Endometrium (tissue), 2 donors: ENCODE results near the gene BDP1.
"Not testable (repeated sequence)": the region's sequence is repeated elsewhere in the genome, so short reads cannot be mapped to it uniquely, and the experiment has no call there.

Source experiments
- FAIRE-seq: peaks from 2 replicates; lab custom pipeline; 2012; peaks lifted over from hg19 to GRCh38; lab: Jason Lieb, UNC
- donor health status: control.
- donor health status: control.

BDP1 gene, protein sequence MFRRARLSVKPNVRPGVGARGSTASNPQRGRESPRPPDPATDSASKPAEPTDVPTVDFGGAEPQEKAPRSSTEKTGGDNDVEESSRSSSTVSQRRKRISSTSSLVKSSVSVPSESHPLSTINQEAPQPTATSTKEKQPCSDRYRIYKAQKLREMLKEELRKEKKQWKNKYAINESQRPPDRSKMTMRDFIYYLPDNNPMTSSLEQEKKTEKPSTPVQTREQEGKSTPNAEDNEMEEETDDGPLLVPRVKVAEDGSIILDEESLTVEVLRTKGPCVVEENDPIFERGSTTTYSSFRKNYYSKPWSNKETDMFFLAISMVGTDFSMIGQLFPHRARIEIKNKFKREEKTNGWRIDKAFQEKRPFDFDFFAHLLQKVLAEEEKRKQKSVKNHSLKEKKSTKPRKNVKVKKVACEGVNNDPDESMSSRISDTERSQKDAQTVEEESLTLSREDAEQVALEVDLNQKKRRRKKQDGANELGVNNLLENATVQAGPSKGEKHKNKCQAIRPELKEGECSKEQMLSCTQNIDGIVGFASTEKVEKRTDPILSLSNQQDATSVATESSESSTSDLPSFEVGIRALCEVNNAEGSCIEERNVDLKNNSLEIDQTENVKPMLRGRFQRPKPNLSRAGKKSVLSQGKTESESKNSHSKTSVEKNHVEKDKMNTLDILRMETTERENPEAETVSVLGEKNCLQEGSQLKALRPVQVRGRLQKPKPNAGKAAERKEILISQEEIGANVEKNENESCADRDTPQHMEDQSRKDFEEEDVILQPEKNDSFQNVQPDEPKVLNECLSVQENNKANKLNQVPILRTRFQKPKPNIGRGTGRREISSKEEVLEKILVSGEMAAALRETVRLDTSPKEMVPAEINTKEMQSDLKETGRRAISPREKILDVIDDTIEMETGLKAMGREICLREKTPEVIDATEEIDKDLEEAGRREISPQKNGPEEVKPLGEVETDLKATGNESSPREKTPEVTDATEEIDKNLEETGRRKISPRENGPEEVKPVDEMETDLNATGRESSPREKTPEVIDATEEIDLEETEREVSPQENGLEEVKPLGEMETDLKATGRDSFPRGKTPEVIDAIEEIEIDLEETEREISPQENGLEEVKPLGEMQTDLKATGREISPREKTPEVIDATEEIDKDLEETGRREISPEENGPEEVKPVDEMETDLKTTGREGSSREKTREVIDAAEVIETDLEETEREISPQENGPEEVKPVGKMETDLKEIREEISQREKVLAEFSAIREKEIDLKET (N-terminal part only)

GRCh38 chr5:71455427-71456361 is at the start of gene BDP1:
Gene BDP1, plus strand, starts transcription at chr5:71455651. Its CDS starts 227 bp downstream, at chr5:71455878.
- FAIRE-seq = peak; percentile 79

- not testable (repeated sequence) for FAIRE-seq
Observed at GRCh38 chr5:71410088-71410487, 45.4 kb upstream of the BDP1 start.

DNA sequence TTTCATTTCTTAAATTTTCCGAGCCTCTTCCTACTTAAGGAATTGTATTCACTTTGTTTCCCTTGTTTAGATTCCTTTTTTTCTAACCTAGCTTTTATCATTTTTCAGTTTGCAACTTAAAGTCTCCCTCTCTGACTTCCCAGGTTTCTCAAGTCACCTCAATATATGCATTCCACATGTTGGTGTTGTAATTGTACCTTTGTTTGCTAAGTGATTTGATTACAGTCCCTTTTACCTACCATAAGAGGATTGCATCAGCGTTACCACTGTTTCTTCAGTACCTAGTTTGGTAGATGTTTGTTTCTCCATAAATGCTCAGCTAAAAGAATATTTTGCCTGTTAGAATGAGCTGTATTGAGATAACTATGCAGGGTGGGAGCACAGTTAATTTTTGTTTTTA is 39.8 kb upstream of the BDP1 start:
- not testable (repeated sequence) for FAIRE-seq

GRCh38 chr5:71418026-71418425 is 37.4 kb upstream of the BDP1 start:
- not testable (repeated sequence) for FAIRE-seq

GRCh38 chr5:71421278-71421677 is 34.2 kb upstream of the BDP1 start:
- FAIRE-seq = not testable (repeated sequence)

DNA sequence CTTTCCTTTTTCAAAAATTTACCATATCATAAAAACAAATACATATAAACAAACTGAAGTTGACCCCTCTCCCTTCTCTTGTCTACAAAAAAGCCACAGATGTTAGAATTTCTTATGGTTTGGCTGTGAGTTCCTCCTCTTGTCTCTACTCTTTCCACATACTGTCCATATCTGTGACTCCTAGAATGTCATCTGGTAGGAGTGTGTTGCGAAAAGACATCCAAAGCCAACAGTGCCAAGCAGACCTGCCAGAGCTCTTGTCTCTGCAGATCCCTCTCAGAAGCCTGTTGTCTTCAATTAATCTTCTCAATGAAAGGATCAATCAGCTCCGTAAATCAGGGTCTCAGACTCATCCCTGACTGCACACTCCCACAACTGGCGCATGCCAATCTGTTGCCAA is 31.6 kb upstream of the BDP1 start:
- not testable (repeated sequence) for FAIRE-seq

- not testable (repeated sequence) for FAIRE-seq
Observed at GRCh38 chr5:71426686-71427474, 28.6 kb upstream of the BDP1 start.

GRCh38 chr5:71432410-71432809 is 23.0 kb upstream of the BDP1 start:
- not testable (repeated sequence) for FAIRE-seq

GRCh38 chr5:71434825-71435224 is 20.6 kb upstream of the BDP1 start:
- not testable (repeated sequence) for FAIRE-seq

DNA sequence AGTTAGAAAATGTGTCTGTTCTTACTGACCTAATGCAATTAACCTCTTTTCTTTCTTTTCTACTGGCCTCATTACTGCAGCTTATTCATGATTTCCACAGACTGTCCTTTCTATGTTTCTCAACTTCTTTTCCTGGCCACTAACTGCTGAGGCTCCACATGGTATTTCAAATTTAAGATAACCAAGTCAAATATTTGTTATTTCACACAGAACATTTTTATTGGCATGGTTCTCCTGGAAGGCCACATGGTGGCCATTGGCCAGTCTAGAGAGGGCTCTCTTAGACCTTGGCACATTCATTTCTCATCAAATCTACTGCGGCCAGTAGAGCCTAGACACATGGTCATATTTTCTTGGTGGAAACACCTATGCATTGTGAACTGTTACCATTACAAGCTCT is 13.9 kb upstream of the BDP1 start:
- not testable (repeated sequence) for FAIRE-seq

GRCh38 chr5:71443891-71444290 is 11.6 kb upstream of the BDP1 start:
- not testable (repeated sequence) for FAIRE-seq

GRCh38 chr5:71445015-71445414 is 10.4 kb upstream of the BDP1 start:
- not testable (repeated sequence) for FAIRE-seq

DNA sequence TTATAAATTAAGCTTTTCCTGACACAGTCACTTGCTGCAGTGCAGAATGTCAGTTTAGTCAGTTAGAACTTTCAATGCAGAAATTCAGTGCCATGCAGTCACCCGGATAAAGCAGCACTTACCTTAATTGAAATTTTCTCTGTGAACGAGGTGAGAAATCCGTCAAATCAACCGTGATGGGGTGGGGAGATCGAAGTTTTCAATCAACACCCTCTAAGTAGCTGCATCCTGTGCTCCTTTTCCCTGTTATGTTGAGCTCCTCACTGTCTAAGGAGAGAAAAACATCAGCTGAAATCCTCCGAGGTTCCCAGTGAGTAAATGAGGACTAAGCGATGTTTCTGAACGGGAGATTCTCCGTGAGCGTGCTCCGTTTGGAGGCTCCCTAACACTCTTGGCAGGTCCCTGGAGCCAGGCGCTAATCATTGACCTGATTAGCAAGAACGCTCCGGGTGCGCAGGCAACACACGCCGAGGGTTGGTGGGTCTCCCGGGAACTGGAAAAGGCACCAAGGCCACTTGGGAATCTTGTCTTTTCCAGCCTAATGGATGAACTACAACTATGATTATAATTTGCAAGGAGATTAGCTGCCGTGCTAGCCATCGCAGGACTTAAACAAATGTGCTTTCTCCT is 9.8 kb upstream of the BDP1 start:
- not testable (repeated sequence) for FAIRE-seq

DNA sequence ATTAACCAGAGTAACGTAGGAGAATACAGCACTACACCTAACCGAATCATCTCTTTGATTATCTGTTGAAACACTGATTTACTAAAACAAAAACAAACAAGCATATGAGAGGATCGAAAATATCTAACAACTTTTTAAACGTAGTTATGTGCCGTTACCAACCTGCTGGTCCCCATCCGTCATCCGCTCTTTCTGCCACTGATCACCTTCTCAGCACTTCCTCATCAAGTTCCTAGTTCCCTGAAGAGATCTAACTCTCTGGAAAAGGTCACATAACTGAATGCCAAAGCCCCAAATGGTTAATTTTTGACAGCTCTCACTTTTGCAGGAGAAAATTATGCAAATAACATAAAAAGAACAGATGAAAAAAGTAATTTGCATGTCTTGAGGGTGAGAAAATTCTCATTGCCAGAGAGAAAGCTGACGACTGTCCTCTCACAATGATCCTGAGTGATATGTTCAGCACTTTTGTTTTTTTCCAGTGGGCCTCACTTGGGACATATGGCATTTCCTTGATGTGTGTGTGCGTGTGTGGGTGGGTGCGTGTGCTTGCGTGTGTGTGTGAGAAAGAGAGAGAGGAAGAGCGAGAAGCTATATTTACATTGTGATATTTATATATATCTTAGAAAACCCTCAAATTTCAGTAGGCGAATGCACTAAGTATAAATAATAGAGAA is 8.8 kb upstream of the BDP1 start:
- not testable (repeated sequence) for FAIRE-seq

- peak; percentile 73 for FAIRE-seq
Observed at GRCh38 chr5:71447218-71447808, 8.1 kb upstream of the BDP1 start.

DNA sequence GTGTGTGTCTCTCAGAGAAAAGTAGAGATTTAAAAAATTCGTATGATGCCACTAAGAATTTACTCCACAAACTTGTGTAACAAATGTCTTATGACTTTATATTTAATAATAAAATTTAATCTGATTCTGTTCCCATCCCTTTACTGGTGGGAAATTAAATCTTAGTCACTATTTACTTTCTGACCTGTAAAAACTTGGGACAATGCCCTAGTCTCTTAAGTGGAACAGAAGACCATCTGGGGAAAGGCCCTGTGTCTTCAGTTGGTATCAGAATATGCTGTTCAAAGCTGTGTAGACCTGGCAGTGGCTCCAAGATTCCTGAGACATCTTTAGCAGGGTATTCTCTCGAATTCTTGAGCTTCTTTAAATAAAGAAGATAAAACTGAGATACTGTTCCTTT is 2.6 kb upstream of the BDP1 start:
- FAIRE-seq = no peak

DNA sequence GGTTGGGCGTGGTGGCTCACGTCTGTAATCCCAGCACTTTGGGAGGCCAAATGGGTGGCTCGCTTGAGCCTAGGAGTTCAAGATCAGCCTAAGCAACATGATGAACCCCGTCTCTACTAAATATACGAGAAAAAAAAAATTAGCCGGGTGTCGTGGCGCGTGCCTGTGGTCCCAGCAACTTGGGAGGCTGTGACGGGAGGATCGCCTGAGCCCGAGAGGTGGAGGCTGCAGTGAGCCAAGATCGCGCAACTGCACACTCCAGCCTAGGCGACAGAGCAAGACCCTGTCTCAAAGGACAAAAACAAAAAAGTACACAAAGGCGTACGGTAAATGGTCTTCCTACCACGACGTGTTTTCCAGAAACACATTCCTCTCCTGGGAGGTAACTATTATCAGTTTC is 538 bp upstream of the BDP1 start:
- no peak for FAIRE-seq

DNA sequence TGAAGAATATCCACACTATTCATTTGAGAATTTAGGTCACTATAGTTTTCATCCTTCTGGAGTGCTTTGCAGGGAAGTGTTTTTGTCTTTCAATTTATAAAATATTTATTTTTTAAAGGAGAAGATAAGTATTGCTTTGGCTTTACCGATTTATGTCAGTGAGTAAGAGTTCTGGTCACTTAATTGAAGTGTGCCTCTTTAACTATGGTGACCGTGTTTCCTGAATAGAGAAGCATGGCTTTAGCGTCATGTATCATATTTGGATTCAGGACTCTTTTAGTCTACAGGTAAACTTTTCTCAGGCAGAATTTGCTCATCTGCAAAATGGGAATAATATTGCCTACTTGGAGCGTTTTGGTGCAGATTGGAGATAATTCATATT is 902 bp downstream of the BDP1 start:
- FAIRE-seq = no peak

DNA sequence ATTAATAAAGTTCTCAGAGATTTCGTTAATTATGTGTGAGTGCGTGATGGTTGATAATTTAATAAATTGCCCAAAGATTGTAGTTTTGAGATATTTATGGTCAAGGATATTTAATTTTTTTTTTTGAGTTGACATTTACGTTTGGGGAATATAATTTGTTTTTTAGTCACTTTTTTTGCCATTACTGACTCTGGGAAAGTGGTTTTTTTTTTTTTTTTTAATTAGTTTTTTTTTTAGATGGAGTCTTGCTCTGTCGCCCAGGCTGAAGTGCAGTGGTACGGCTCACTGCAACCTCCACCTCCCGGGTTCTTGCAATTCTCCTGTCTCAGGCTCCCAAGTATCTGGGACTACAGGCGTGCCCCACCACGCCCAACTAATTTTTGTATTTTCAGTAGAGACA is 1.7 kb downstream of the BDP1 start:
- FAIRE-seq = no peak
